GM21786 (cell line): ENCODE measurements around the gene RBKS.
"Not testable (repeated sequence)": the region's sequence is repeated elsewhere in the genome, so short reads cannot be mapped to it uniquely, and the experiment has no call there.

Experiments
- ATAC-seq: cut with Tn5 transposase; IDR thresholded peaks from one replicate; pipeline ENCODE4 v1.9.1; 2021; ENCODE audit not compliant: unreplicated experiment

The RBKS gene

DNA sequence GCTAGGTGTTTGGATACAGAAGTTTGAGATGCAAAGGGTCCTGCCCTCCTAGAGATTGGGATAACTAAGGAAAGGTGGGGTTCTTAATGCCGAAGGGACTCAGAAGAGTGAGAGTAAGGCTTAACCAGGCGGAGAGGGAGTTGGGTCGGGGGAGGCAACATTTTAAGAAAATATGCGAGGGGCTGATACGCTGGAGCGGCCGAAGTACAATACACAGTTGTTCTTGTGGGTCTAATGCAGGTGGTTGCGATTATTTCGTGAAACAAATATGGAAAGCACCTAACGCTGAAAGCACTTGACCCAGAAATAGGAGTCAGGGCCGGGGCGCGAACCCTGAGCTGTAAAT, 119.0 kb downstream of the RBKS start:
- ATAC-seq: peak; percentile 20

DNA sequence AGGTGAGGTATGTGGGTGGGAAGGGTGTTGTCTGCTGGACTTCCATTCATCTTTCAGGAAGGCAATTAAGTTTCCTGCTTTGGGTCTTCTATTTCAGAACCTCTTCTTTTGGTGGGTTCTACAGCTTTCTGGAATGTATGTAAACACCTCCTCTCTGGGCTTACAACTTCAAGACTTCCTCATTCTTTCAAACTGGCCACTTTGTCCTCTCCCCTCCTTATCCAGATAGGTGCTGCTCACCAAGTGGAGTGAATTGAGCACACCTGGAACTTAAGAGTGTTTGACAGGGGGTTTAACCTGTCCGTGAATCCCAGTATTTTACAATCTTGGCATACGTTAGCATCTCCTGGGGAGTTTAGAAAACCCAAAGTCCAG, 123.9 kb downstream of the RBKS start:
- ATAC-seq: no peak

DNA sequence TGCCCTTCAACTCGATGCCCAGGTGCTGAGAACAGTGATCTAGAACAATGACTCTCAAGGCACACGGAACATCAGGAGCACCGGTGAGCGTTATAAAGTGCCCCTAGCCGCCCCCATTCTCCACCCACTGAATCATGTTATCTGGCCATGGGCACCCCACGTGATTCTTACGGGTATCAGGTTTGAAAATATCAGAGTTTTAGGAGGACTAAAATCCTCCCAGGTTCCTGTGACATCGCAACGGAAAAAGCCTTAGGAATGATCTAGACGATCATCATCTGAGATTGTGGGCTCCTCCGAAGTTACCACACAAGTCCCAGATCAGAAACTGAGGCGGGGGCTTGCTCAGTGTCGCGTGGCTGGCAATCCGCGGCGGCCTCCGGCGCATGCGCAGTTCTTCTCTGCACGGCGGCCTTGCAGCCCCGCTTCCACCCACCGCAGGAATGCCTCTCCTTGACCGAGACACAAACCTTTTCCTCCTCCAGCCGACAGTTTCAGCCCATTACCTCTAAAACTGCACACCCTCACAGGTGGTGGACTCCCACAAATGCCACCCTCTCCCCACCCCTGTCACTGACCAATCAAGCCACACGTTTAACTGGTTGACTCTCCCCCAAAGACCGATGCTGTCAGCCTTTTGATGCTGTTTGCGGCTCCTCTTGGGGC, 124.4 kb downstream of the RBKS start:
- ATAC-seq: no peak

DNA sequence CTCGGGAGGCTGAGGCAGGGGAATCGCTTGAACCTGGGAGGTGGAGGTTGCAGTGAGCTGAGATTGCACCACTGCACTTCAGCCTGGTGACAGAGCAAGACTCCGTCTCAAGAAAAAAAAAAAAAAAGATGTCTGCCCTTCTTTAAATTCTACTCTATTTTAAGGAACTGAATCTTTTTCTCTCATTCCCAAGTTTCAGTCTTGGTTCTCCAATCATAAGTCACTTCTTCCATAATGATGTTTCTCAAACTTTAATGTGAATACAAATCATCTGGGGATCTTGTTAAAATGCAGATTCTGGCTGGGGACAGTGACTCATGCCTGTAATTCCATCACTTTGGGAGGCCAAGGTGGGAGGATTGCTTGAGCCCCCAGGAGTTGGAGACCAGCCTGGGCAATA, 125.7 kb downstream of the RBKS start:
- not testable (repeated sequence) for ATAC-seq

DNA sequence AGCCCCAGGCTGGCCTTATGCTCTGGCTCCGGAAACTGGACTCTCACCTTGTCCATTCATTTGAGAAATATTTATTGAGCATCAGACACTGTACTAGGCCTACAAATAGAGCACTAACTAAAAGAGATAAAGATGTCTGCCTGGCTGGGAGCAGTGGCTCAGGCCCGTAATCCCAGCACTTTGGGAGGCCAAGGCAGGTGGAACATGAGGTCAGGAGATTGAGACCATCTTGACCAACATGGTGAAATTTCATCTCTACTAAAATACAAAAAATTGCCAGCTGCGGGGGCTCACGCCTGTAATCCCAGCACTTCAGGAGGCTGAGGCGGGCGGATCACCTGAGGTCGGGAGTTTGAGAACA, 126.3 kb downstream of the RBKS start:
- no peak for ATAC-seq

DNA sequence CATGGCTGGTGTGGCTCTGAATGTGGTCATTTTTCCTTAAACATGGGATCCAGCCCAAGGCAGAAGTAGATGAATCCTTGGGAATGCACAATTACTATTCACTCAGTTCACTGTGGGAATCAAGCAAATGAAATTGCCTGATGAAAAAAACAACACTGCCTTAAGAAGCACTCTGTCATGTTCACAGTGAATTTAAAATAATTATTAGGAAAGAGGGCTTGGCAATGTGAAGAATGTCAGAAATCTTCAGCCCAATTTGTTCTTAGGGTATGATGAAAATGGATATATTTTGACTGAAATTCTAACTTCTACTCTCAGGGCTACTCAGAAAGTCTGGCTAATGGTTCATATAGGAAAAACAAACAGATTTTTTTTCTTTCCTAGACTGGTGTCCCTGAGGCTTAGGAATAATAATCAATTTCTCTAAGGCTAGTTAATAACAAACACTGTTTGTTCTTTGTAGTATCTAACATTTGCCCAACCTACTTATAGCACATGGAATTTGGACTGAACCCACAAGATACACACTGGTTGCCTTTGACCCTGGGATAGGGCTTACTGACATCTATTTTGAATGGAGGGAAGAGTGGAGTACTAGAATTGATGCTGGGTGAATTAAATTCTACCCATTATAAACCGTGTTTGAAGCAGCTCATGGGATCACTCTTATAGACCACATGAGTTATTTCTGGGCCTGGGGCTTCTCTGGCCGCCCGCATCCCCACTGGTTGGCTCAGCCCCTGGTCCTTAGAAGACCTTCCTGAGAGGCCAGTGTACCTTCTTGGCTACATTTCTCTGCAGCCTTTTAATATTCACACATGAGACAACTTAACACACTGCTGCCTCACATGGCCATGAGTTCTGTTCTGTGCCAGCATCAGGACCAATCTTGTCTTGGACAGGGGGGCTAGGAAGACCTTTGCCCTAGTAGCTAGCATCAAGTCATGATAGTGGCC, 127.0 kb downstream of the RBKS start:
- ATAC-seq: no peak

DNA sequence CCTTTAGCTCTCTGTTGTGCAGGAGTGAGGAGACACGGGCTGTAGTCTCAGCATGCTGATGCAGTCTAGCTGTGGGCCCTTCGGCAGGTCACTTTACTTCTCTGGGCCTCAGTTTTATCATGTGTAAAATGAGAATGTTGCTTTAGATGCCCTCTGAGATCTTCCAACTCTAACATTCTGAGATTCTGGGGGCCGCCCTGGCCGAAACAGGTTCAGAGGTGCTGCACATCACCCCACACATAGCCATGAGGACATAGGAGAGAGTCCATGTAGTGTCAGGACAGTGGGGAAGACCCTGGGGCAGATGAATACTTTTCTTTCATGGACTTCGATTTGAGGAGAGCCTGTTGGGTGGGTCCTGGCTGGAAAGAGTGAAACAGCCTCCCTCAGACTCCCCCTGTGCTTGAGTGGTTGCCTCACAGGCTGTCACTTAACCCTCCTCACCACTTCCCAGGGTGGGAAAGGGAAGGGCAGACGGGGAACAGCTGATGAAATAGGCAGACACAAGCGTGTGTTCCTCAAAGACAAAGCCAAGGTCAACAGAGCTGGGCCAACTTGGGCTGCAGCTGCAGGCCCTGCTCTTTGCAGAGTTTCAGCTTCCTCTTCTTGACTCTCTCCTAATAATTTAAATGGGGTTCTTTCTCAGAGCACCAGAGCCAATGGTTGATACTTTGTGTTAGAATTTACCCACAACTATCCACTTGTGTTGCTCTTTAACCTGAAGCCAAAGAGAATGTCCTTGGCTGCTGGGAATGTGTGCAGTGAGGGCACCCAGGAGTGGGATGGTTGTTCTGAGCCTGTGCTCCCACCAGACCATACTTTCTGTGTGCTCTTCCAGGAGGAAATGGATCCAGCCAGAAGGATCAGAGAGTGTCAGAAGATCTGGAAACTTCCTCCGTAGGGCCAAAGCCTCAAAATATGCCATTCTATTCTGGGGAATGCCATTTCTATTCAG, 133.4 kb downstream of the RBKS start:
- ATAC-seq: no peak

DNA sequence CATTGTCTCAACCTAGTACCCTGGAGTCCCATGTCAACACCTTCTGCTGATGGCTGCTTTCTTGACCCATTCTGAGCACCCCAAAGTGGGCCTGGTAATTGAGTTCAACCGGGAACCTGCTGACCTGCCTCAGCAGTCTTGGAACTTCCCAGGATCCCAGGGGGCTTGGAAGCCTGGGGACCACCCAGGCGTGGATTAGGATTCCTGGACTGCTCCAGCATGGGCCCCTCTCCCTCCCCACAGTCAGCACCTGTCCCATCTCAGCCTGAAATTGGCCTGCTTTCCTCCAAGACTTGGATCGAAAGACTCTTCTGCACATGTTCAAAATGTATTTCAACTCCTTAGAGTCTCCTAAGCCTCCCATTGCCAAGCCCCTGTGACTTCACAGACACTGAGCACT, 134.1 kb downstream of the RBKS start:
- ATAC-seq: no peak

DNA sequence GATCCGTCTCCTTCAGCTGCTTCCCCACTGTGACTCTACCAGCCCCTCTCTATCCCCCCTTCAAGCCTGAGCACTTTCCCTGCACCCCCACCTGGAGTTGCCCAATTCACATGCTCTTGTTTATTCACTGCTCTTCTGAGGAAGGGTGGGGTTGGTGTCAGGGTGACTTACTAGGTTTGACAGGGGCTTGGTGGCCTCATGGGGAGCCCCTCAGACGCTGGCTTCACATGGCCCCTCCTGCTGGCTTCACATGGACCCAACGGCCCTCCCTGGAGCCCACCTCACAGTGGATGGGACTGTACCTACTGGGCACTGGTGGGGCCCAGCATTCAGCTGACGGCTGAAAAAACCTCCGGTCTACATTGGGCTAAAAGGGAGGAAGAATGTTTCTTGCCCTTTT, 135.4 kb downstream of the RBKS start:
- no peak for ATAC-seq

DNA sequence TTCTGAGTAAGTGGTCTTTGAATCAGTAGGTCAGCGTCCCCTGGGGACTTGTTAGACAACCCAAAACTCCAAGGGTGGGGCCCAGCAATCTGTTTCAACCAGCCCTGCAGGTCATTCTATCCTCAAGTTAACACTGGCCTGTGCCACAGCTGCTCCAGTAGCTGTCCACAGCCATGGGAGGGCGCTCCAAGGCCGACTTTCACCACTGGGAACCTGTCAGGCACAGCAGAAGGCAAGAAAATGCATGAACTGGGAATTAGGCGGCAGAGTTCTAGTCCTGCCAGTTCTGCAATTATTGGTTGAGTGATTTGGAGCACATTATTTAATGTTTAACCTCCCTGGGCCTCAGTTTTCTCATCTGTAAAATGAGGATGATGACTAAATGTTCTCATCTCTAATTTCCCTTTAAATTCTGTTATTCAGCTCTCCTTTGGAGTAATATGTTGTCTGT, 136.0 kb downstream of the RBKS start:
- ATAC-seq: peak; percentile 56

DNA sequence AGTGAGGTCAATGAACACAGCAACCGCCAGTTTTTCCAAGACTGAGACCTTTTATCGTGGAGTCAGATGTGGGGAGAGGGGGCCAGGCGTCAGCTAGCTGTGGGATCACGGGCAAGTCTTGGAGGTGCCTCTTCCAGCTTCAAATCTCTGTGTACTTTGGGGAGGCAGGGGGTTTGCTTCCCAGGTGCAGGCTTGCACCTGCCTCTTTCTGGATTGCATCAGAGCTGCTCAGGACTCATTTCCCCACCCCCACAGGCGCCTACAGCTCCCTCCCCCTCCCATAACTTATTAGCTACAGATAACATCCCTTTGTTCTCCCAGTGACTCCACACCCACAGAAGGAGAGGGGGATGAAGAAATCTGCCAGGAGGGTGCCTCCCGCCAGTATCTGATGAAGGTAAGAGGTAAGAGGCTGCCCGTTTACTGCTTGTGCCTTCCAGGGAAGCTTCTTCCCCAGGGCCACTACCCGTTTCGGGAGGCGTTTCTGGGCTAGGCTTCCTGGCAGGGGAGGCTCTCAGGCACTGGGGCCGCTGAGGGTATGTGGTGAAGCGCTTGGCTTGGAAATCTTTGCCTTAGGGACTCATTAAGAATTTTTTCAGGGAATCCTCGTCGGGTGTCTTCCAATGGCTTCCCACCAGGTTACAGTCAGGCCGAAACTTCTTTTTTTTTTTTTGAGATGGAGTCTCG, 137.5 kb downstream of the RBKS start:
- no peak for ATAC-seq

DNA sequence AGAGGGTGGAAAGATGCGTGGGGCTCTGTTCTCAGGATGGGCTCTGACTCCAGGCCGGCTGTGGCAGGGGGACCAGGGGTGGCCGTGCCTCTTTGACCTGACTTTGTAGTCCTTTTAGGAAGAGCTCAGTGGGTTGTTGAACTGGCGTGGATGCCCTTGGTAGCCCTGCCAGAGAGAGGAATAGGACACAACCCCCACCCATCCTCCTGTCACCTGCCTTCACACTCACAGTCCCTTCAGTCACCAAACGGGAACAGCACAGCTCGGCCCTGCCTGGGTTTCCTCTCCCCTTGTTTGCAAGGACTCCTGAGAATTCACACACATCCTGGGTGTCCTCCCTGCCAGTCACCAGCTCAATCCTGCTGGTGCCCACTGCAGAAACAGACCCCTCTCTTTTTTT, 138.8 kb downstream of the RBKS start:
- ATAC-seq: no peak

DNA sequence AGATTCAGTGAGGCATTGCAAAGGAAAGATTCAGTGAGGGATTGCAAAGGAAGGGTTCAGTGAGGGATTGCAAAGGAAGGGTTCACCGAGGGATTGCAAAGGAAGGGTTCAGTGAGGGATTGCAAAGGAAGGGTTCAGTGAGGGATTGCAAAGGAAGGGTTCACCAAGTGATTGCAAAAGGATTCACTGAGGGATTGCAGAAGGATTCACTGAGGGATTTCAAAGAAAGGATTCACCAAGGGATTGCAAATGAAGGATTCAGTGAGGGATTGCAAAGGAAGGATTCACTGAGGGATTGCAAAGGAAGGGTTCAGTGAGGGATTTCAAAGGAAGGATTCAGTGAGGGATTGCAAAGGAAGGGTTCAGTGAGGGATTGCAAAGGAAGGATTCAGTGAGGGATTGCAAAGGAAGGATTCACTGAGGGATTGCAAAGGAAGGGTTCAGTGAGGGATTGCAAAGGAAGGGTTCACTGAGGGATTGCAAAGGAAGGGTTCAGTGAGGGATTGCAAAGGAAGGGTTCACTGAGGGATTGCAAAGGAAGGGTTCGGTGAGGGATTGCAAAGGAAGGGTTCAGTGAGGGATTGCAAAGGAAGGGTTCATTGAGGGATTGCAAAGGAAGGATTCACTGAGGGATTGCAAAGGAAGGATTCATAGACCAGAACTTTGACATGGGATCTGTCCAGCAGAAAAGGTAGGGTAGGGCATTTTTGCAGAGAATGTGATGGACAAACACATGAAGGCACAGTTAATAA, 141.2 kb downstream of the RBKS start:
- not testable (repeated sequence) for ATAC-seq

DNA sequence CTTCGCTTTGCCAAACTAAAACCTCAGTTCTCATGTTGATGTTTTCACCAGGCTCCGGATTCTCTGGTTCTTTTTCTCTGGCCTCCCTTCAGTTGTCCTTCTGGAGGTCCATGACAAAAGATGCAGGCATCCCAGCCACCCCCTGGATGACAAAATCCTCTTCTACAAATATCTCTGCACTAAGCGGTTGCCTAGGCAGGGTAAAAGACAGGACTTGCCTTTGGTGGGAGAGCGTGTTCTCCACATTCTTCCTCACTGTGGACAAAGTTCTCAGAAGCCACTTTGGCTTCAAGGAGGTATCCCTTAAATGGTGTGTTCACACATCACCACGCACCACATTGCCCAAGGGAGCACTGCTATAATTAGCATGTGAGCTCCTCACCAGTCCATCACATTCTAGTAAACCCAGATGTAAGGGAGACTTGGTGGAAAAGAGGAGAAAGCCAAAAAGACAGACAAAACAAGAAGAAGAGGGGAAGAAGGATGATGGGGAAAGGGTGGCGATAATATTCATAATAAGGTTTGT, 142.3 kb downstream of the RBKS start:
- ATAC-seq: no peak

DNA sequence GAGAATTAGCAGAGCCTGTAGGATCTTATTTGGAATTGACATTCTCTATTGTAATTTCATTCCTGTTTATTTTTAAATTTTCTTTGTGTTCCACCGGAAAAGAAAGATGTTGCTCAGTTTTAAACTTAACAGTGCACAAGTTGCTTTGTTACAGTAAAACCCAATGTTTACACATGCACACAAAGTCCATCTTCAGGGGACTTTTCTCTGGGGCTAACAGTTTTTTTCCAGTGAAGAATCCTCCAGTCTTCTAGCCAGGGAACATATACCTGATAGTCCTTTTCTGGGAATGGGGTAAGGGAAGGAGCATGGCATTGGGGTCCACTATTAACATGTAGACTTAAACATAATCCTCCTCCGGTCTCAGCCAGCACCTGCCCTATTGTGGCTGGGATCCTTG, 143.9 kb downstream of the RBKS start:
- no peak for ATAC-seq

DNA sequence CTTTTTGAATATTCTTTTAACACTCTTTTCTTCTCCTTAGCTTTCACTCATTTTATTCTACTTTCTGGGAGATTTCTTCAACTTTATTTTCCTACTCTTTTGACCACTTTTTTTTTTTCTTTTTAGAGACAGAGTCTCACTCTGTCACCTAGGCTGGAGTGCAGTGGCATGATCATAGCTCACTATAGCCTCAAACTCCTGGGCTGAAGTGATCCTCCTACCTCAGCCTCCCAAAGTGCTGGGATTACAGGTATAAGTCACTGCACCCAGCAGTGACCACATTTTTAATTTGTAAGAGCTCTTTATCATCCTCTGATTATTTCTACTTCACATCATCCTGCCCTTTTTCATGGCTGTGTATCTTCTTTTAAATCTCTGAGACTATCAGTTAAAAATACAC, 144.7 kb downstream of the RBKS start:
- ATAC-seq: not testable (repeated sequence)

DNA sequence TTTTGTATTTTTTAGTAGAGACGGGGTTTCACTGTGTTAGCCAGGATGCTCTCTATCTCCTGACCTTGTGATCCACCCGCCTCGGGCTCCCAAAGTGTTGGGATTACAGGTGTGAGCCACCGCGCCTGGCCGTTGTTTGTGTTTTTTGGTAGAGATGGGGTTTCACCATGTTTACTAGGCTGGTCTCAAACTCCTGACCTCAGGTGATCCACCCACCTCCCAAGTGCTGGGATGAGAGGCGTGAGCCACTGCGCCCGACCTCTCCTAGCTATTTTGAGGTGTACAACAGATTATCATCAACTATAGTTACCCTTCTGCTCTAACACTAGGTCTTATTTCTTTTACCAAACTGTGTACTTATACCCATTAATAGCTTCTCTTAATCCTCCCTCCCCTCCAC, 147.6 kb downstream of the RBKS start:
- no peak for ATAC-seq

DNA sequence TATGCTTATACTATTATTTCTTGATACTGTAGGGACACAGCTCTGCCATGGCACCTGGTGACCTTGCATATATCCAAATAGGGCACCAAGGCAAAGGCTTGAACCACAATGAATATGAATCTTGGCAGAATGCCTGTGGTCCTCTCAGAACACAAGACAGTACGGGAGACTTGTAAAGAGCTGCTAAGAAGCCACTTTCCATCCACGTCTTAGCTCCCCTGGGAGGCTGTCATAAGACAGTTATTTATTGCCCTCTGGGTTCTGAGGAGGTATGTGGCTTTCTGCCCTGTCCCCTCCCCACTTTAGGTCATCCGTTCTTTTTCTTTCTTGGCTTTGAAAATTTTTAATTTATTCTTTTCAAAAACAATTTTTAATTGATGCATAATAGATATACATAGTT, 148.5 kb downstream of the RBKS start:
- no peak for ATAC-seq

DNA sequence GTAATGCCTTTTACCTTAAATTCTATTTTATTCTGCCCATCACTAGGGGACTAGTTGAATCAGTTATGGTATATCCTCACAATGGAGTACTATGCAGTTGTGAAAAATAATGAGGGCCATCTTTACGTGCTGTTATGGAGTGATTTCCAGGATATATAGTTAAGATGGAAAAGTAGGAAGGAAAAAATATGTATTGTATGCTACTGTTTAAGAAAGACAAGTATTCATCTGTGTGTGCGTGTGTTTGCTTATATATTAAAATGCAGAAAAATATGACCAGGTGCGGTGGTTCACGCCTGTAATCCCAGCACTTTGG, 151.2 kb downstream of the RBKS start:
- no peak for ATAC-seq
